ENCODE data around the gene EHBP1. TPM values are rescaled to one million over a fixed set of nuclear protein-coding genes. Genes with fewer than 3 reads are reported as not detected.

The EHBP1 gene
- total and polyA plus RNA-seq, 2 donors (not counting 1 experiment from before 2014, with no cell fraction given) = 129 to 191 TPM

DNA sequence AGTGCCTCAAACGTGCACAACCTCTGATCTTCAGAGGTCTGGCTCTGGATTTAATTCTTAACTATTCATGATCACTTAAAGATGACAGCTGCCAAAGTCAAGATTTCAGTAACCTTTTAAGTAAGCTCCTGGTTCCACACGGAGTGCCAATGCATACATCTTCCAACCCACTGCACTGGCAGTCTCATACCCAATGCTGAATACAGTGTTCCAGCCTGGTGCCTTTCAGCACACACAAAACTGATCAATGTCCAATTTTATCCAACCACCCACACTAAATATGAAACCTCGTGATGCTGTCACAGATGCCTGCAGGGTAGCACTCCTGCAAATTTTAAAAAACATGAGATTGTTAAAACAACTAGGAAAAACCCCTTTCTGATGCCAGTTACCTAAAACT, 84.0 kb downstream of the EHBP1 start:
- no peak overlapping the region for H3K27ac ChIP-seq (ENCODE audit: insufficient read depth, low read length)
- TF ChIP-seq CTCF (conservative IDR thresholded peaks at IDR 0.05 in 1 of 2, IDR thresholded peaks at IDR 0.05 in 1 of 2; ENCODE audit: low read depth in 1 of 2, low read length in 2 of 2) (no peak), EZH2 (IDR thresholded peaks at IDR 0.05; ENCODE audit: low read length, missing control alignments) (no peak)
- peaks cover 33% of the 10 kb centered on the region for H3K79me2 ChIP-seq (ENCODE audit: control insufficient read depth, insufficient read depth, low read length)
- no peaks in the 10 kb centered on the region for H3K9me3 ChIP-seq (ENCODE audit: control insufficient read depth, insufficient read depth, low read depth, low read length)
- no peak overlapping the region for H3K4me2 ChIP-seq (ENCODE audit: extremely low read depth, insufficient read depth, low read length)
- no peaks in the 10 kb centered on the region for H3K27me3 ChIP-seq (ENCODE audit: control insufficient read depth, insufficient read depth, low read length)
- DNase-seq (ENCODE audit: low read depth in 2 of 2) = no peak
- peaks cover 2% of the 10 kb centered on the region for H4K20me1 ChIP-seq (ENCODE audit: control insufficient read depth, extremely low read depth, insufficient read depth, low read length)
- H3K9ac ChIP-seq (ENCODE audit: insufficient read depth, low read length) = no peak overlapping the region
- H3K4me3 ChIP-seq (replicated peaks in 1 of 4; ENCODE audit: control extremely low read depth in 1 of 4, insufficient read depth in 1 of 4, low read depth in 3 of 4, low read length in 4 of 4) = no peak overlapping the region
- H3K36me3 ChIP-seq (ENCODE audit: control insufficient read depth, insufficient read depth, low read length) = no peaks in the 10 kb centered on the region
- peaks cover 13% of the 10 kb centered on the region for H3K4me1 ChIP-seq (ENCODE audit: control insufficient read depth, extremely low read depth, insufficient read depth, low read length)
- H2AFZ ChIP-seq (ENCODE audit: low read length) = no peak overlapping the region

- no peaks in the 10 kb centered on the region for H3K27me3 ChIP-seq (ENCODE audit: control insufficient read depth, insufficient read depth, low read length)
- peaks cover 33% of the 10 kb centered on the region for H3K79me2 ChIP-seq (ENCODE audit: control insufficient read depth, insufficient read depth, low read length)
- H3K27ac ChIP-seq (ENCODE audit: insufficient read depth, low read length) = no peak overlapping the region
- no peak overlapping the region for H3K4me2 ChIP-seq (ENCODE audit: extremely low read depth, insufficient read depth, low read length)
- no peak overlapping the region for H3K9ac ChIP-seq (ENCODE audit: insufficient read depth, low read length)
- H3K4me3 ChIP-seq (replicated peaks in 1 of 4; ENCODE audit: control extremely low read depth in 1 of 4, insufficient read depth in 1 of 4, low read depth in 3 of 4, low read length in 4 of 4) = no peak overlapping the region
- no peak for DNase-seq (ENCODE audit: low read depth in 2 of 2)
- H3K9me3 ChIP-seq (ENCODE audit: control insufficient read depth, insufficient read depth, low read depth, low read length) = no peaks in the 10 kb centered on the region
- no peak overlapping the region for H2AFZ ChIP-seq (ENCODE audit: low read length)
- H3K4me1 ChIP-seq (ENCODE audit: control insufficient read depth, extremely low read depth, insufficient read depth, low read length) = peaks cover 12% of the 10 kb centered on the region
- TF ChIP-seq CTCF (conservative IDR thresholded peaks at IDR 0.05 in 1 of 2, IDR thresholded peaks at IDR 0.05 in 1 of 2; ENCODE audit: low read depth in 1 of 2, low read length in 2 of 2) = no peak
- TF ChIP-seq EZH2 (IDR thresholded peaks at IDR 0.05; ENCODE audit: low read length, missing control alignments) = no peak
- H3K36me3 ChIP-seq (ENCODE audit: control insufficient read depth, insufficient read depth, low read length) = no peaks in the 10 kb centered on the region
- peaks cover 2% of the 10 kb centered on the region for H4K20me1 ChIP-seq (ENCODE audit: control insufficient read depth, extremely low read depth, insufficient read depth, low read length)
These were observed 84.4 kb downstream of the EHBP1 start for GRCh38 chr2:62789918-62790317.

- no peaks in the 10 kb centered on the region for H3K4me1 ChIP-seq (ENCODE audit: control insufficient read depth, extremely low read depth, insufficient read depth, low read length)
- no peak overlapping the region for H3K27ac ChIP-seq (ENCODE audit: insufficient read depth, low read length)
- H3K79me2 ChIP-seq (ENCODE audit: control insufficient read depth, insufficient read depth, low read length) = peaks cover 27% of the 10 kb centered on the region
- DNase-seq (ENCODE audit: low read depth in 2 of 2) = no peak
- no peak overlapping the region for H2AFZ ChIP-seq (ENCODE audit: low read length)
- H3K9ac ChIP-seq (ENCODE audit: insufficient read depth, low read length) = no peak overlapping the region
- no peaks in the 10 kb centered on the region for H3K27me3 ChIP-seq (ENCODE audit: control insufficient read depth, insufficient read depth, low read length)
- no peak for TF ChIP-seq CTCF (conservative IDR thresholded peaks at IDR 0.05 in 1 of 2, IDR thresholded peaks at IDR 0.05 in 1 of 2; ENCODE audit: low read depth in 1 of 2, low read length in 2 of 2)
- TF ChIP-seq EZH2 (IDR thresholded peaks at IDR 0.05; ENCODE audit: low read length, missing control alignments) = no peak
- no peak overlapping the region for H3K4me3 ChIP-seq (replicated peaks in 1 of 4; ENCODE audit: control extremely low read depth in 1 of 4, insufficient read depth in 1 of 4, low read depth in 3 of 4, low read length in 4 of 4)
- H3K36me3 ChIP-seq (ENCODE audit: control insufficient read depth, insufficient read depth, low read length) = no peaks in the 10 kb centered on the region
- H3K9me3 ChIP-seq (ENCODE audit: control insufficient read depth, insufficient read depth, low read depth, low read length) = no peaks in the 10 kb centered on the region
- peaks cover 2% of the 10 kb centered on the region for H4K20me1 ChIP-seq (ENCODE audit: control insufficient read depth, extremely low read depth, insufficient read depth, low read length)
- no peak overlapping the region for H3K4me2 ChIP-seq (ENCODE audit: extremely low read depth, insufficient read depth, low read length)
These were observed 86.9 kb downstream of the EHBP1 start for GRCh38 chr2:62792408-62792807.

Measured in fibroblast of lung (primary cell).